ENCODE measurements around the gene ZNF37A.

DNA sequence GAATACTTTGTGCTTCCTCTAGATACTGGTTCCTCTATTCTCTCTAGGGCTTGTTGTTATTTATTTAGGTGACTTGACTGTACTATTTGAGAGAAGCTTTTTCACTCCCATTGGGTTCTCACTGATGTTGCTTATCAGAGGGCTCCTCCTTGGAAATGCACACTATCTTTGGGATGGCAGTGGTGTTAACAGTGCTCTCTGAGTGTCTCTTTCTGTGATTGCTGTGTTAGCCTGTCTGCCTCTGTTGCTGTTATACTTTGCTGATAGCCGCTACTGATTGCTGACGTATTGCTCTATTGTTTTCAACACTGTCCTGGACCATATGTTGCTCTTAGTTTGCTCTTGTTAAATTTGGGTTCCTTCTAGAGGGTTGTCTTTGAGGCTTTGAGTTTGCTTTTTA, 49.0 kb upstream of the ZNF37A start:
- TF ChIP-seq, protein P1, sequence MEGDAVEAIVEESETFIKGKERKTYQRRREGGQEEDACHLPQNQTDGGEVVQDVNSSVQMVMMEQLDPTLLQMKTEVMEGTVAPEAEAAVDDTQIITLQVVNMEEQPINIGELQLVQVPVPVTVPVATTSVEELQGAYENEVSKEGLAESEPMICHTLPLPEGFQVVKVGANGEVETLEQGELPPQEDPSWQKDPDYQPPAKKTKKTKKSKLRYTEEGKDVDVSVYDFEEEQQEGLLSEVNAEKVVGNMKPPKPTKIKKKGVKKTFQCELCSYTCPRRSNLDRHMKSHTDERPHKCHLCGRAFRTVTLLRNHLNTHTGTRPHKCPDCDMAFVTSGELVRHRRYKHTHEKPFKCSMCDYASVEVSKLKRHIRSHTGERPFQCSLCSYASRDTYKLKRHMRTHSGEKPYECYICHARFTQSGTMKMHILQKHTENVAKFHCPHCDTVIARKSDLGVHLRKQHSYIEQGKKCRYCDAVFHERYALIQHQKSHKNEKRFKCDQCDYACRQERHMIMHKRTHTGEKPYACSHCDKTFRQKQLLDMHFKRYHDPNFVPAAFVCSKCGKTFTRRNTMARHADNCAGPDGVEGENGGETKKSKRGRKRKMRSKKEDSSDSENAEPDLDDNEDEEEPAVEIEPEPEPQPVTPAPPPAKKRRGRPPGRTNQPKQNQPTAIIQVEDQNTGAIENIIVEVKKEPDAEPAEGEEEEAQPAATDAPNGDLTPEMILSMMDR (IDR thresholded peaks at IDR 0.05): no peak
- TF ChIP-seq, protein P2, sequence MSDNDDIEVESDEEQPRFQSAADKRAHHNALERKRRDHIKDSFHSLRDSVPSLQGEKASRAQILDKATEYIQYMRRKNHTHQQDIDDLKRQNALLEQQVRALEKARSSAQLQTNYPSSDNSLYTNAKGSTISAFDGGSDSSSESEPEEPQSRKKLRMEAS (IDR thresholded peaks at IDR 0.05; ENCODE audit: low read depth): no peak
- TF ChIP-seq GABPA (IDR thresholded peaks at IDR 0.05; ENCODE audit: low read depth): no peak
- TF ChIP-seq SIN3A (IDR thresholded peaks at IDR 0.05; ENCODE audit: borderline replicate concordance, low read depth, low read length): no peak

Data from SK-N-SH (cell line).